ENCODE measurements around the gene FRMPD1.
"Not testable (repeated sequence)": the region's sequence is repeated elsewhere in the genome, so short reads cannot be mapped to it uniquely, and the experiment has no call there.

FRMPD1 gene

DNA sequence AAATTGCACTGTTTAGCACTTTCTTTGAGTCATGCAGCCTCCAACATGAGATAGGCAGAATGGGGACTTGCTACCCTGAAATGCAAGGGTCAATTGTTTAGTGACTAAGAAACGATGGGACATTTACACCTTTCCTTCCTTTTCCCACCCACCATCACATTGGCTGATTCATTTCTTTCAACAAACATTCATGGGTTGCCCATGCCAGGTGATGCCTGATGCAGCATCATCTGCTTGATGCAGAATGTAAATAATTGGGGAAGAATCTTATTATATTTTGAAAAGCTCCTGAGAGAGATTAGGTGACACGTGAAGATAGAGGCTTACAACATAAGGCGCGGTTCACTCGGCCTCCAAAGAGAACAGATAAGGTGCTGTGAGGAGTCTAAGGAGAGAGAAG is 98.4 kb downstream of the FRMPD1 start:
- TF ChIP-seq ZNF8 (CRISPR knock-in tag; IDR thresholded peaks at IDR 0.05) (no peak), RARB (CRISPR knock-in tag; IDR thresholded peaks at IDR 0.05) (no peak), GLIS3 (CRISPR knock-in tag; IDR thresholded peaks at IDR 0.05) (no peak), ZFP30 (CRISPR knock-in tag; IDR thresholded peaks at IDR 0.05) (no peak), TCF4 (CRISPR knock-in tag; IDR thresholded peaks at IDR 0.05; ENCODE audit: borderline replicate concordance) (no peak), PPARA (CRISPR knock-in tag; IDR thresholded peaks at IDR 0.05; ENCODE audit: borderline replicate concordance) (no peak), TOX (CRISPR knock-in tag; IDR thresholded peaks at IDR 0.05; ENCODE audit: borderline replicate concordance) (no peak), ZC3H10 (CRISPR knock-in tag; IDR thresholded peaks at IDR 0.05) (no peak), CSDC2 (CRISPR knock-in tag; IDR thresholded peaks at IDR 0.05) (no peak)
- TF ChIP-seq, protein P1, sequence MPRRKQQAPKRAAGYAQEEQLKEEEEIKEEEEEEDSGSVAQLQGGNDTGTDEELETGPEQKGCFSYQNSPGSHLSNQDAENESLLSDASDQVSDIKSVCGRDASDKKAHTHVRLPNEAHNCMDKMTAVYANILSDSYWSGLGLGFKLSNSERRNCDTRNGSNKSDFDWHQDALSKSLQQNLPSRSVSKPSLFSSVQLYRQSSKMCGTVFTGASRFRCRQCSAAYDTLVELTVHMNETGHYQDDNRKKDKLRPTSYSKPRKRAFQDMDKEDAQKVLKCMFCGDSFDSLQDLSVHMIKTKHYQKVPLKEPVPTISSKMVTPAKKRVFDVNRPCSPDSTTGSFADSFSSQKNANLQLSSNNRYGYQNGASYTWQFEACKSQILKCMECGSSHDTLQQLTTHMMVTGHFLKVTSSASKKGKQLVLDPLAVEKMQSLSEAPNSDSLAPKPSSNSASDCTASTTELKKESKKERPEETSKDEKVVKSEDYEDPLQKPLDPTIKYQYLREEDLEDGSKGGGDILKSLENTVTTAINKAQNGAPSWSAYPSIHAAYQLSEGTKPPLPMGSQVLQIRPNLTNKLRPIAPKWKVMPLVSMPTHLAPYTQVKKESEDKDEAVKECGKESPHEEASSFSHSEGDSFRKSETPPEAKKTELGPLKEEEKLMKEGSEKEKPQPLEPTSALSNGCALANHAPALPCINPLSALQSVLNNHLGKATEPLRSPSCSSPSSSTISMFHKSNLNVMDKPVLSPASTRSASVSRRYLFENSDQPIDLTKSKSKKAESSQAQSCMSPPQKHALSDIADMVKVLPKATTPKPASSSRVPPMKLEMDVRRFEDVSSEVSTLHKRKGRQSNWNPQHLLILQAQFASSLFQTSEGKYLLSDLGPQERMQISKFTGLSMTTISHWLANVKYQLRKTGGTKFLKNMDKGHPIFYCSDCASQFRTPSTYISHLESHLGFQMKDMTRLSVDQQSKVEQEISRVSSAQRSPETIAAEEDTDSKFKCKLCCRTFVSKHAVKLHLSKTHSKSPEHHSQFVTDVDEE (CRISPR knock-in tag; IDR thresholded peaks at IDR 0.05), result no peak
- TF ChIP-seq, protein P2, sequence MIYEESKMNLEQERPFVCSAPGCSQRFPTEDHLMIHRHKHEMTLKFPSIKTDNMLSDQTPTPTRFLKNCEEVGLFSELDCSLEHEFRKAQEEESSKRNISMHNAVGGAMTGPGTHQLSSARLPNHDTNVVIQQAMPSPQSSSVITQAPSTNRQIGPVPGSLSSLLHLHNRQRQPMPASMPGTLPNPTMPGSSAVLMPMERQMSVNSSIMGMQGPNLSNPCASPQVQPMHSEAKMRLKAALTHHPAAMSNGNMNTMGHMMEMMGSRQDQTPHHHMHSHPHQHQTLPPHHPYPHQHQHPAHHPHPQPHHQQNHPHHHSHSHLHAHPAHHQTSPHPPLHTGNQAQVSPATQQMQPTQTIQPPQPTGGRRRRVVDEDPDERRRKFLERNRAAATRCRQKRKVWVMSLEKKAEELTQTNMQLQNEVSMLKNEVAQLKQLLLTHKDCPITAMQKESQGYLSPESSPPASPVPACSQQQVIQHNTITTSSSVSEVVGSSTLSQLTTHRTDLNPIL (CRISPR knock-in tag; IDR thresholded peaks at IDR 0.05; ENCODE audit: low read depth), result no peak
- TF ChIP-seq, protein P3, sequence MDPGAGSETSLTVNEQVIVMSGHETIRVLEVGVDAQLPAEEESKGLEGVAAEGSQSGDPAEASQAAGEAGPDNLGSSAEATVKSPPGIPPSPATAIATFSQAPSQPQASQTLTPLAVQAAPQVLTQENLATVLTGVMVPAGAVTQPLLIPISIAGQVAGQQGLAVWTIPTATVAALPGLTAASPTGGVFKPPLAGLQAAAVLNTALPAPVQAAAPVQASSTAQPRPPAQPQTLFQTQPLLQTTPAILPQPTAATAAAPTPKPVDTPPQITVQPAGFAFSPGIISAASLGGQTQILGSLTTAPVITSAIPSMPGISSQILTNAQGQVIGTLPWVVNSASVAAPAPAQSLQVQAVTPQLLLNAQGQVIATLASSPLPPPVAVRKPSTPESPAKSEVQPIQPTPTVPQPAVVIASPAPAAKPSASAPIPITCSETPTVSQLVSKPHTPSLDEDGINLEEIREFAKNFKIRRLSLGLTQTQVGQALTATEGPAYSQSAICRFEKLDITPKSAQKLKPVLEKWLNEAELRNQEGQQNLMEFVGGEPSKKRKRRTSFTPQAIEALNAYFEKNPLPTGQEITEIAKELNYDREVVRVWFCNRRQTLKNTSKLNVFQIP (CRISPR knock-in tag; IDR thresholded peaks at IDR 0.05; ENCODE audit: borderline replicate concordance, low read depth), result no peak
- no peak for ATAC-seq

DNA sequence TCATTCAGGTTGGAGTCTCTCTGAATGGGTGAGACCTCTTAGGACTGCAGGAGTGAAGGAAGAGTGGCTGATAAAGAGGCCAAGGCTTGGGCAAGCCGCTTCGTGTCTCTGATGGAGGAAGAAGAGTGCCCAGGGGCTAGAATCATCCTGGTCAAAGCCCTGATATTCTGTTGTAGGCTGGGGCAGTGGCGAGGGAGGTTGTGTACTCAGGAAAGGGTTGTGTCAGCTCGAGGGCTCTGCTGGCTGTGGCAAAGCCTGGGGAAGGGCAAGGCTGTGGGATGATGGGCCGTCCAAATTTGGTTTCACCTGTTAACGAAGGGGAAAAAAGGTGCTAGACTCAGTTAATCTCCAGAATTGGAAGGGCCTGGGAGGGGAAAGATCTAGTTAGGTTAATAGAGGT is 100.4 kb downstream of the FRMPD1 start:
- ATAC-seq, result no peak
- TF ChIP-seq CSDC2 (CRISPR knock-in tag; IDR thresholded peaks at IDR 0.05) (no peak), TCF4 (CRISPR knock-in tag; IDR thresholded peaks at IDR 0.05; ENCODE audit: borderline replicate concordance) (no peak), GLIS3 (CRISPR knock-in tag; IDR thresholded peaks at IDR 0.05) (no peak), ISL1 (CRISPR knock-in tag; IDR thresholded peaks at IDR 0.05) (no peak), ZNF565 (CRISPR knock-in tag; conservative IDR thresholded peaks at IDR 0.05; ENCODE audit: low read depth) (no peak), BACH2 (CRISPR knock-in tag; IDR thresholded peaks at IDR 0.05; ENCODE audit: borderline replicate concordance) (no peak), TOX (CRISPR knock-in tag; IDR thresholded peaks at IDR 0.05; ENCODE audit: borderline replicate concordance) (no peak), RARB (CRISPR knock-in tag; IDR thresholded peaks at IDR 0.05) (no peak), OSR1 (CRISPR knock-in tag; IDR thresholded peaks at IDR 0.05) (no peak), ESRRG (CRISPR knock-in tag; IDR thresholded peaks at IDR 0.05) (no peak), ZFP3 (CRISPR knock-in tag; IDR thresholded peaks at IDR 0.05) (no peak), ZC3H10 (CRISPR knock-in tag; IDR thresholded peaks at IDR 0.05) (no peak), ZNF8 (CRISPR knock-in tag; IDR thresholded peaks at IDR 0.05) (no peak), ZFP30 (CRISPR knock-in tag; IDR thresholded peaks at IDR 0.05) (no peak), ZNF70 (CRISPR knock-in tag; IDR thresholded peaks at IDR 0.05) (no peak)
- TF ChIP-seq, protein P1 (CRISPR knock-in tag; IDR thresholded peaks at IDR 0.05), result no peak
- TF ChIP-seq, protein P4, sequence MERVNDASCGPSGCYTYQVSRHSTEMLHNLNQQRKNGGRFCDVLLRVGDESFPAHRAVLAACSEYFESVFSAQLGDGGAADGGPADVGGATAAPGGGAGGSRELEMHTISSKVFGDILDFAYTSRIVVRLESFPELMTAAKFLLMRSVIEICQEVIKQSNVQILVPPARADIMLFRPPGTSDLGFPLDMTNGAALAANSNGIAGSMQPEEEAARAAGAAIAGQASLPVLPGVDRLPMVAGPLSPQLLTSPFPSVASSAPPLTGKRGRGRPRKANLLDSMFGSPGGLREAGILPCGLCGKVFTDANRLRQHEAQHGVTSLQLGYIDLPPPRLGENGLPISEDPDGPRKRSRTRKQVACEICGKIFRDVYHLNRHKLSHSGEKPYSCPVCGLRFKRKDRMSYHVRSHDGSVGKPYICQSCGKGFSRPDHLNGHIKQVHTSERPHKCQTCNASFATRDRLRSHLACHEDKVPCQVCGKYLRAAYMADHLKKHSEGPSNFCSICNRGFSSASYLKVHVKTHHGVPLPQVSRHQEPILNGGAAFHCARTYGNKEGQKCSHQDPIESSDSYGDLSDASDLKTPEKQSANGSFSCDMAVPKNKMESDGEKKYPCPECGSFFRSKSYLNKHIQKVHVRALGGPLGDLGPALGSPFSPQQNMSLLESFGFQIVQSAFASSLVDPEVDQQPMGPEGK (CRISPR knock-in tag; IDR thresholded peaks at IDR 0.05; ENCODE audit: borderline replicate concordance), result no peak
- TF ChIP-seq, protein P2 (CRISPR knock-in tag; IDR thresholded peaks at IDR 0.05; ENCODE audit: low read depth), result no peak

DNA sequence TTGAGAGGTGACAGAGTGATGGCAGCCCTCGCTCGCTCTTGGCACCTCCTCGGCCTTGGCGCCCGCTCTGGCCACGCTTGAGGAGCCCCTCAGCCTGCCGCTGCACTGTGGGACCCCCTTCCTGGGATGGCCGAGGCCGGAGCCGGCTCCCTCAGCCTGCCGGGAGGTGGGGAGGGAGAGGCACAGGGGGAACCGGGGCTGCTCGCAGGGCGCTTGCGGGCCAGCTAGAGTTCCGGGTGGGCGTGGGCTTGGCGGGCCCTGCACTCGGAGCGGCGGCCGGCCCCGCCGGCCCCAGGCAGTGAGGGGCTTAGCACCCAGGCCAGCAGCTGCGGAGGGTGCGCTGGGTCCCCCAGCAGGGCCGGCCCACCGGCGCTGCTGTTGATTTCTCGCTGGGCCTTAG is 101.0 kb downstream of the FRMPD1 start:
- ATAC-seq, result not testable (repeated sequence)

DNA sequence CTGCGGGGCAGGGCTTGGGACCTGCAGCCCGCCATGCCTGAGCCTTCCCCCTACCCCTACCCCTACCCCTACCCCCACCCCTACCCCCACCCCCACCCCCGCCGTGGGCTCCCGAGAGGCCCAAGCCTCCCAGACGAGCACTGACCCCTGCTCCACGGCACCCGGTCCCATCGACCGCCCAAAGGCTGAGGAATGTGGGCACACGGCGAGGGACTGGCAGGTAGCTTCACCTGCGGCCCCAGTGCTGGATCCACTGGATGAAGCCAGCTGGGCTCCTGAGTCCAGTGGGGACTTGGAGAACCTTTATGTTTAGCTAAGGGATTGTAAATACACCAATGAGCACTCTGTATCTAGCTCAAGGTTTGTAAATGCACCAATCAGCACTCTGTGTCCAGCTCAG is 101.4 kb downstream of the FRMPD1 start:
- not testable (repeated sequence) for ATAC-seq

All from SK-N-SH treated with all-trans-retinoic acid at 6 μM for 48 hours (cell line).